GM19372 (cell line): ENCODE measurements around the gene GPR21.

Source experiments
- ATAC-seq: cut with Tn5 transposase; IDR thresholded peaks from one replicate; pipeline ENCODE4 v1.9.1; 2021; ENCODE audit warnings: mild to moderate bottlenecking, low read depth, moderate library complexity; ENCODE audit not compliant: unreplicated experiment

The GPR21 gene

GRCh38 chr9:123033352-123033751 lies at the start of gene GPR21:
TSS of gene GPR21 (plus strand) at chr9:123033667. CDS start at chr9:123034567, 900 bp downstream.
- no peak for ATAC-seq

DNA sequence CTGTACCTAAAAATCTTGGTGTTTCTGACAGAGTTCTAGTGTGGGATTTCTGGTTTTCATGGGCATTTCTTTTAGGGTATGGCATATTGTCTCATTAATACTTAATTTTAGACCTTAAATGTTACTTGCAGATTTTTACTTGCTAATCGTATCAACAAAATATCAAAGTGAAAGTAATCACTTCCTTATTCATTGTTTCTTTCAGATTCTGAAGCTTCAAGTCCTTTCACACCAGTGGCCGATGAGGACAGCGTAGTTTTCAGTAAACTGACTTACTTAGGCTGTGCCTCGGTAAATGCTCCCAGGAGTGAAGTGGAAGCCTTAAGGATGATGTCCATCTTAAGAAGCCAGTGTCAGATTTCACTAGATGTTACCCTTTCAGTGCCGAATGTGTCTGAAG lies 47.5 kb upstream of the GPR21 start:
- ATAC-seq = no peak

DNA sequence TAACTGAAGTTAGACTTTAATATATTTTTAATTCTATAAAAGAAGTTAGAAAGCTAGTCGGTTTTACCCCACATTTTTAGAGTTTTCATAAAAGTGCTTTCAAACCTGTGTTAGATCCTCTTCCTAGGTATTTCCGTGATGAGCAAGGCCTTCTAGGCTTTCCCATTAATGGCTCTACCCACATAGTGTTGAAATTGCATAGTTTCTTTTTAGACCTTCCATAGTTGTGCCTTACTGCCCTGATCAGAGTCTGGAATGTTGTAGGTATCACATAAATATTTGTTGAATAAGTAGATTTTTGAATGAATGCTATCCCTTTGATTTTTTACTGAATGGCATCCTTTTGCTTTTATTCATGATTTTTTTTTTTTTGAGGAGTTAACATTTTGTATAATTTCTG lies 45.3 kb upstream of the GPR21 start:
- ATAC-seq = no peak

- no peak for ATAC-seq
Measured at GRCh38 chr9:122988920-122989621, 44.4 kb upstream of the GPR21 start.

DNA sequence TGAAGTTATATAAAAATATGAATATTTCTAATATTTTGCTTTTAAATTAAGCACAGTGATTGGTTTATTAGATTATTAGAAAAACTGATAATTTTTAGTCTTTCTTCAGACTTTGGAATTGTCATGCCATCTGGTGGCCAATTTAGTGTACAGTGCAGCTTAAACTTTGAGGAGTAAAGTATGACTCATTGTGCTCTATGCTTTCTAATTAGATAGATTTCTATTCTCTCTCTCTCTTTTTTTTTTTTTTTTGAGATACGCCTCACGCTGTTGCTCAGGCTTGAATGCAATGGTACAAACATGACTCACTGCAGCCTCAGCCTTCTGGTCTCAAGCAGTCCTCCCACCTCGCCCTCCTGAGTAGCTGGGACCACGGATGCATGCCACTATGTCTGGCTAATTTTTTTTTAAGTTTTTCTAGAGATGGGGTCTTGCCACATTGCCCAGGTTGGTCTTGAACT lies 42.1 kb upstream of the GPR21 start:
- ATAC-seq = no peak

DNA sequence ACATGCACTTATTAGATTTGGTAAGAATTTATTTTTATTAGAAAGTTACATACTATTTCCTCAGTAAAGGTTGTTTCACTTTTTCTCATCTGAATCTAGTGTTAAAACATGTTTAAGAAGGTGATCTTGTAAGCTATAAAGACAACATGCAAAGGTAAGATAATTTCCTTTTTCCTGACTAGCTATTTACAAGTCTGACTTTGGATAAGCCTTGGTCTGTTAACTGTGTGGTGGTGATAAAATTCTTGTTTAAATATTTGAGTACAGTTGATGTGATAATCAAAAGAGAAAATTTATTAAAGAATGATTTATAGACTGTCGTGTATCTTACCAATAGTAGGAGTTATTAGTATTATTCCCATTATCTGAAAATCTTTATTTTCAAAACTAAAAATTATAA lies 36.9 kb upstream of the GPR21 start:
- ATAC-seq = no peak

- no peak for ATAC-seq
Measured at GRCh38 chr9:122998448-122998847, 35.0 kb upstream of the GPR21 start.

- ATAC-seq = no peak
Measured at GRCh38 chr9:123000371-123001068, 32.9 kb upstream of the GPR21 start.

DNA sequence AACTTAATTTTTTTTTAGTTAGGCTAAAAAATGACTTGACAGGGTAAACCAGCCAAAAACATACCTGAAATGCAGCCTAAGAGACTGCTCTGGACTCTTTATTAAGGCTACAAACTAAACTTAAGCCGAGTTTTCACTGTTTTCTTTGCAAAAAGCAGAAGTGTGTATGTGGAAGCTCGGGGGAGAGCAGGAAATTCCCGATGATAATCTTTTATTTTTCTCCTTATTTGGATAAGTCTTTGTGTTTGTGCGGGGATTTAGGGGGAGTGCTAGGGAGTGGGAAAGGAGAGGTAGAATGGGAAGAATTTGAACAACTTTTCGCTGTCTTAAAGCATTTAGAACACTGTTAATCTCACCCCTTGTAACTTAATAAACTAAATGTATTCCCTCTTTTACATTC lies 30.7 kb upstream of the GPR21 start:
- ATAC-seq = no peak

DNA sequence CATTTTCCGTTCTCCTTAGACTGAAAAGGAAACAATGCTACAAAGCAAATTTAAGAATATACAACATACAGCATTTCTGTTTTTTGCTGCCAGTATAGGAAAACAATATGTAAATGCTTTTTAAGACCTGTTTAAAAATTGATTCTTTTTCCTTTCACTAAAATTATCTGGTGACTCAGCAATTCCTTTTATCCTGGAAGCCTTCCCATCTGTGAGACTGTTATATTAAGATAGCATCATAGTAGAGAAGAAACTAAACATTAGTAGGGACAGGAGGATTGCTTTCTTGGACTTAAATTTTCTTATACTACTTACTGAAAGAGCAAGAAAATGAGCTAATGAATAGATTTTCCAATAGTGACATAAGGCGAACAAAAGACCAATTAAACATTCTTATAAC lies 30.0 kb upstream of the GPR21 start:
- ATAC-seq = no peak

GRCh38 chr9:123005964-123006363 lies 27.5 kb upstream of the GPR21 start:
- ATAC-seq = no peak

- ATAC-seq = no peak
Measured at GRCh38 chr9:123007269-123007668, 26.2 kb upstream of the GPR21 start.

DNA sequence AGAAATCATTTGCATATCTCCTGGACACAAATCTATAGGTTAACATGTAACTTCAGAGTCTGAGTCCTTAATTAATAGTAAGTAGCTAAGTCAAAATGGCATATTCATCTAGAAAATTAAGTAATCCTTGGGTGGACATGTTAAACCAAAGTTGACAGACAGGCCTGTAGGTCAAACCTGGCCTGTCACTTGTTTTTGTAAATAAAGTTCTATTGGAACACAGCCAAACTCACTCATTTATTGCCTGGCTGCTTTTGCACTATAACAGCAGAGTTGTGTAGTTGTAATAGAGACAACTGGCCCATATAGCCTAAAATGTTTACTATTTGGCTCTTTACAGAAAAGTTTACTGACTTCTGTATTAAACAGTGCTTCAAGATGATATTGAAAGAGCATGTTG lies 24.6 kb upstream of the GPR21 start:
- no peak for ATAC-seq

DNA sequence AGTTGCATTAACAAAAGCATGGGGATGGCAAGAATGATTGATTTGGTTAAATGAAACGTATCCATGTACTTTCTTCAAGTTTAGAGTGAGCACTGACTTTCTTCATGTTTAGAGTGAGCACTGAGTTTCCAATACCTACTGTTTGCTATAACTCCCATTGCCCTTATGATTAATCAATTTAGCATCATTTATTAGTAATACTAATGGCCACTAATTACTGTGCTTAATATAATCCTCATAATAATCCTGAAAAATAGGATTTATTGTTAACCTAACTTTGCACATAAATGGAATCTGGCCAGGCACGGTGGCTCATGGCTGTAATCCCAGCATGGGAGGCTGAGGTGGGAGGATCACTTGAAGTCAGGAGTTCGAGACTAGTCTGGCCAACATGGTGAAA lies 22.1 kb upstream of the GPR21 start:
- no peak for ATAC-seq

DNA sequence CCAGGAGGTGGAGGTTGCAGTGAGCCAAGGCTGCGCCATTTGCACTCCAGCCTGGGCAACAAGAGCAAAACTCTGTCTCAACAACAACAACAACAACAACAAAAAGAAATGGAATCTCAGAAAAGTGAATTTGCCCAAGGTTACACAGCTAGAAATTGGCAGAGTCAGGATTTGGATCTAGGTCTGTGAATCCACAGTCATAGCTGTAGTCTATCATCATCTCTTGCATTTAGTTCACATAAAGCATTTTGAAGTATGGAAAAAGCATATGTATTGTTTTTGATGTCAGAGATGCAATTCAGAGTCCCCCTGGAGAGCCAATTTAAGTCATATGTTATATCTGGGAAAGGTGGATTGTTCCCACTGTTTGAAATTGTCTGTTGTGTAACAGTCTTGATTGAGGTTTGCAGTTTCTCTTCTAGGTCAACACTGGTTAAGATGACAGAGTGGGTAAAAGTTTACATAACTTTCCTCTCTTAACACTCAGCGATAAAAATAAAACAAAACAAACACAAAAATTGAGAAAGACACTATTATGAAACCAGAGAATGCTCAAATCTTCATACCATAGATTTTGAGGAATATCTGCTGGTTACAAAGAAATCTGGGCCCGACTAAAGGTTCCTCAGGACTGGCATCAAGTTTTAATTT lies 21.5 kb upstream of the GPR21 start:
- ATAC-seq = no peak

GRCh38 chr9:123016631-123017030 lies 16.8 kb upstream of the GPR21 start:
- ATAC-seq = no peak

- ATAC-seq = no peak
Measured at GRCh38 chr9:123020796-123021195, 12.7 kb upstream of the GPR21 start.

GRCh38 chr9:123026425-123026824 lies 7.0 kb upstream of the GPR21 start:
- no peak for ATAC-seq

GRCh38 chr9:123027517-123027916 lies 6.0 kb upstream of the GPR21 start:
- no peak for ATAC-seq

- no peak for ATAC-seq
Measured at GRCh38 chr9:123028136-123028535, 5.3 kb upstream of the GPR21 start.

GRCh38 chr9:123028973-123029372 lies 4.5 kb upstream of the GPR21 start:
- no peak for ATAC-seq

GRCh38 chr9:123031963-123032362 lies 1.5 kb upstream of the GPR21 start:
- no peak for ATAC-seq
